HEK293 (cell line): ENCODE data around the gene DNMBP.

Experiments
- CTCF ChIP-seq: fragments of 450-650 bp; formaldehyde crosslinking; IDR thresholded peaks from 2 replicates; pipeline ENCODE4 v1.5.1; 2016; ENCODE audit warnings: missing biosample characterization, missing genetic modification characterization
- ZNF501 ChIP-seq: fragments of 450-650 bp; formaldehyde crosslinking; IDR thresholded peaks from 2 replicates; pipeline ENCODE4 v1.5.1; 2016; ENCODE audit warnings: missing biosample characterization, missing genetic modification characterization
- ZNF776 ChIP-seq: fragments of 450-650 bp; formaldehyde crosslinking; IDR thresholded peaks from 2 replicates; pipeline ENCODE4 v1.5.0; 2017; ENCODE audit warnings: missing biosample characterization, missing genetic modification characterization, borderline replicate concordance

- TF ChIP-seq ZNF776 (tag by site-specific recombination), result no peak
- TF ChIP-seq ZNF501, result no peak
- no peak for TF ChIP-seq CTCF (tag by site-specific recombination)
These were observed 65.8 kb downstream of the DNMBP start for GRCh38 chr10:99943908-99944307.
